Measurements from ENCODE around the gene LPP.

Gene LPP

GRCh38 chr3:188229726-188230125 lies 75.8 kb downstream of the LPP start:
- no peak for DNase-seq

- no peak for DNase-seq
Observed at GRCh38 chr3:188230962-188231361, 77.0 kb downstream of the LPP start.

- DNase-seq, result no peak
Observed at GRCh38 chr3:188231456-188231855, 77.5 kb downstream of the LPP start.

GRCh38 chr3:188232656-188233055 lies 78.7 kb downstream of the LPP start:
- no peak for DNase-seq

GRCh38 chr3:188233320-188233719 lies 79.4 kb downstream of the LPP start:
- no peak for DNase-seq

- no peak for DNase-seq
Observed at GRCh38 chr3:188234132-188234531, 80.2 kb downstream of the LPP start.

GRCh38 chr3:188236271-188236670 lies 82.3 kb downstream of the LPP start:
- DNase-seq, result no peak

GRCh38 chr3:188239035-188239434 lies 85.1 kb downstream of the LPP start:
- no peak for DNase-seq

GRCh38 chr3:188239577-188239976 lies 85.6 kb downstream of the LPP start:
- no peak for DNase-seq

GRCh38 chr3:188240189-188240981 lies 86.4 kb downstream of the LPP start:
- DNase-seq, result no peak

- no peak for DNase-seq
Observed at GRCh38 chr3:188241072-188241471, 87.1 kb downstream of the LPP start.

- no peak for DNase-seq
Observed at GRCh38 chr3:188241883-188242282, 87.9 kb downstream of the LPP start.

- no peak for DNase-seq
Observed at GRCh38 chr3:188242436-188243123, 88.6 kb downstream of the LPP start.

- no peak for DNase-seq
Observed at GRCh38 chr3:188243124-188243795, 89.3 kb downstream of the LPP start.

- no peak for DNase-seq
Observed at GRCh38 chr3:188244395-188244861, 90.5 kb downstream of the LPP start.

- DNase-seq, result no peak
Observed at GRCh38 chr3:188246905-188247304, 92.9 kb downstream of the LPP start.

GRCh38 chr3:188248036-188248561 lies 94.1 kb downstream of the LPP start:
- no peak for DNase-seq

- DNase-seq, result no peak
Observed at GRCh38 chr3:188253123-188253793, 99.3 kb downstream of the LPP start.

- no peak for DNase-seq
Observed at GRCh38 chr3:188253800-188254452, 100.0 kb downstream of the LPP start.

- DNase-seq, result no peak
Observed at GRCh38 chr3:188254520-188255070, 100.6 kb downstream of the LPP start.

- no peak for DNase-seq
Observed at GRCh38 chr3:188255190-188255589, 101.2 kb downstream of the LPP start.

GRCh38 chr3:188256758-188257157 lies 102.8 kb downstream of the LPP start:
- DNase-seq, result no peak
